Urinary bladder (tissue), 4 donors: ENCODE data around the gene RUVBL2. TPM values are rescaled to one million over a fixed set of nuclear protein-coding genes. Genes with fewer than 3 reads are reported as not detected.

ENCODE experiments used
- DNase-seq: peaks from one replicate; pipeline ENCODE4 v3.0.0-alpha.2; 2015; ENCODE audit errors: extremely low spot score
- H3K27ac ChIP-seq: one replicate; pipeline ENCODE4 v1.5.1; 2013; ENCODE audit warnings: low read depth, mild to moderate bottlenecking, moderate library complexity
- H3K36me3 ChIP-seq: one replicate; pipeline ENCODE4 v1.6.1; 2013; ENCODE audit warnings: mild to moderate bottlenecking, moderate library complexity; ENCODE audit not compliant: insufficient read depth
- H3K4me1 ChIP-seq: one replicate; pipeline ENCODE4 v1.6.1; 2013; ENCODE audit warnings: mild to moderate bottlenecking, moderate library complexity; ENCODE audit not compliant: insufficient read depth
- H3K4me3 ChIP-seq: one replicate; pipeline ENCODE4 v1.5.1; 2013; ENCODE audit warnings: low read depth, low read length
- WGBS: extraction: QIAGEN DNeasy Blood & Tissue Kit; methylation state at CpG from one replicate; pipeline ENCODE4 v1.1.7; 2013; 5-methylcytosine and 5-hydroxymethylcytosine counted together
- polyA plus RNA-seq: library from polyadenylated mRNA; stranded (reverse); fragments of 200-250 nt; gene quantifications from one replicate; pipeline ENCODE4 v1.2.3, GENCODE V29; 2013
- total RNA-seq: library from RNA; depleted of rRNA; stranded (reverse); fragments of >200 nt; gene quantifications from one replicate; pipeline ENCODE4 v1.2.3, GENCODE V29; 2014
- donor health status: healthy with polysubstance abuse.
- donor health status: healthy.

RUVBL2 gene
- 61.3 TPM for total RNA-seq
- polyA plus RNA-seq = 83.4 TPM

DNA sequence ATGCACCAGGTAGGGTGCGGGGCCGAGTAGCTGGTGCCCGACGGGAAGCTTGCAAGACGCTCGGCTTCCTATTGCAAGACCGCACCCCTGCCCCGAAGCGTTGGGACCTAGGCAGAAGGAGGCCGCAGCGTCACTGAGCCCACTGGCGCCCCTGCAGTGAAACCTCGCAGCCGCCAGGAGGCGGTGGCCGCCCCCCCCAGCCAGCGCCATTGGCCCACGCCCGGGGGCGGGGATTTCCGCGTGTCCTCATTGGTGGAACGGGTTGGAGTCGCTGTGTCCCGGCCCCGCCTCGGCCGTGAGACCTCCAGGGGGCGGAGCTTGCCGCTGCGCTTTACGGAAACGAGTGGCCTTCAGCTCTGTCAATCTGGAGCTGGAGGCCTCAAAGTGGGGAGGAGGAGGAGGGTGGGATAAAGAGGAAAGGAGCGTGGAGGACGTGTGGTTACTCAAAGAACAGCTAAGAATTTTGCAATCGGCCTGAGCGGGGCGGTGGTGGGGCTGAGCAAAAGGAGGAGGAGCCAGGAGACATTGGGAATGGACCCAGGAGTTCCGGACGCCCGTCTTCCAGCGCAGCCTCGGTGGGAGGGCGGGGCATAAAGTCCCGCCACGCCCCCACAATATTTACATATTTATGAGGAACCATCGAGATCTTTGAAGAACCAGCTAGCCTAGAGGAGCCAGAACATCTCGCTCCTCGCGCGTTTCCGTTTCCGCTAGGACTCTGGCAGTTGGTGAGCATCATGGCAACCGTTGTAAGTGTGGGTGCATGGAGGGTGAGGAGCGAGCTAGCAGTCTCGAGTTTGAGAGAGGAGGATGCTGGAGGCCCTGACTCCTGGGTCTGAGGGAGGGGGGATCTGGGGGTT lies at the start of gene RUVBL2, which contains the start of gene GYS1:
TSS of gene RUVBL2 (plus strand) at position 713 of the 860 bp plus-strand sequence. CDS start at position 738, 25 bp downstream.
TSS of gene GYS1 (minus strand) at position 135 of the 860 bp plus-strand sequence. CDS start 197 bp downstream, outside the sequence.
- H3K27ac ChIP-seq = peak within 1 kb of the TSS; percentile 86
- under 1% methylated on average over 56 of the region's 56 CpGs for WGBS
- no peaks in the 10 kb centered on the region for H3K36me3 ChIP-seq
- peak within 1 kb of the TSS; percentile 58 for H3K4me3 ChIP-seq
- peak; percentile 99 for DNase-seq
- H3K4me1 ChIP-seq = peaks cover 3% of the 10 kb centered on the region

DNA sequence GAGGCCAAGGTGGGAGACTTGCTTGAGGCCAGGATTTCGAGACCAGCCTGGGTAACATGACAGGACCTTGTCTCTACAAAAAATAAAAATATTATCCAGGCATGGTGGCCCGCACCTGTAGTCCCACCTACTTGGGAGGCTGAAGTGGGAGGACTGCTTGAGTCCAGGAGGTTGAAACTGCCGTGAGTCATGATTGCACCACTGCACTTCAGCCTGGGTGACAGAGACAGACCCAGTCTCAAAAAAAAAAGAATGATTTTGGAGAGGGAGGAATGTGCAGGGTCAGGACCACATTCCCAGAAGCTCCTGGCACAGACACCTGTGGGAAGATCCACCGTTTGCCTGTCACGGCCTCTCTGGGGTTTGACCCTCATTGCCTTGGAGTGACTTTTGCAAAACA lies 48.3 kb upstream of the RUVBL2 start:
- WGBS = 93% methylated on average over 5 of the region's 5 CpGs
- Histone ChIP-seq H3K4me1 (no peaks in the 10 kb centered on the region), H3K27ac (no peak overlapping the region)

DNA sequence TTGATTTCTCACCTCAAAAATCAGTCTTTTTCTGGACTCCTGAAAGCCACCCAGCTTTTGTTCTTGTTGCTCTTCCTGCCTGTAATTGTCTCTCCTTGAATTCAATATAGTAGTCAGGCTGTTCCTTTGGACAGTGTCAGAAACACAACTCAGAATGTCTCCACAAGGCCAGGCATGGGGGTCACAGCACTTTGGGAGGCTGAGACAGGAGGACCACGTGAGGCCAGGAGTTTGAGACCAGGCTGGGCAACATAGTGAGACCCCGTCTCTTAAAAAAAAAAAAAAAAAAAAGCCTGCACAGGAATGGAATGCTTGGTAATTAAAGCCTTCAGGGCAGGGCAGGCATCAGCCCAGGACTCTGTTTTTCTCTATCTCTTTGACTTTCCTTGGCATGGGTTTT lies 47.9 kb upstream of the RUVBL2 start:
- no peaks in the 10 kb centered on the region for H3K4me1 ChIP-seq
- no peak overlapping the region for H3K27ac ChIP-seq
- H3K36me3 ChIP-seq = no peaks in the 10 kb centered on the region
- DNase-seq = no peak
- WGBS = 88% methylated on average over 2 of the region's 2 CpGs
- H3K4me3 ChIP-seq = no peak overlapping the region

More for the DNA sequence above, 48.3 kb upstream of the RUVBL2 start:
- no peak overlapping the region for H3K4me3 ChIP-seq
- no peaks in the 10 kb centered on the region for H3K36me3 ChIP-seq
- no peak for DNase-seq

DNA sequence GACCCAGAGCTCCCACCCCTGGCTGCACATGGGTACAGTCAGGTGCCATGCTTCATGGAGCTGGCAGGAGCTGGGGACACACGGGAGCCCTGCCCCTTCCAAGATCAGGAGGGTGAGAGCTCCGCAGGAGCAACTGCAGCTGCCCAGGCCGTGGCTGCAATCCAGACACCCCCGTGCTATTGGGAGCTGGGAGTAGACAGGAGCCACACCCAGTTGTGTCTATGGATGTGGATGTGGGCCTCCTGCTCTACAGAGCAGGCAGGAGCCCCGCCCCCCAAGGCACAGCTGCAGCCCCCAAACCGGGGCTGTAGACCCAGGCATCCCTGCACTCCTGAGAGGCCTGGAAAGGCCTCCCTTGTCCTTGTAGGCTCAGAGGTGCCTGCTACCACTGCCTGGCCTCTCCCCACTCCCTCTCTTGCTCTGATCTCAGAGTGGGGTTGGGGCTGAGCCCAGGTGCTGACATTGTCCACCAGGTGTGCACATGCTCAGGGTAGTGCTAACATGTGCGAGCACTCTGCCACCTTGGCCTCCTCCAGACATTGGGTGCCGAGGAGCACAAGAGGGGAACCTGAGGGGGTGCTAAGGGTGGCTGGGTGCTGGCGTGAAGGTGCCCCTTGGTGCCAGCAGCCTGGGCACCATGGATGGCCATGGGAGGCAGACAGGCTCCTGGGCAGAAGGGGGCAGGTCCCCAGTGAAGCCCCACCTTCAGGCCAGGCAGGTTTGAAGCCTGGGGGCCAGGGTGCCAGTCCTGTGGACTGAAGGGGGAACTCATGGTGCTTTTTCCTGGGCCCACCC lies 47.0 kb upstream of the RUVBL2 start:
- Histone ChIP-seq H3K4me3 (no peak overlapping the region), H3K36me3 (no peaks in the 10 kb centered on the region), H3K27ac (no peak overlapping the region), H3K4me1 (no peaks in the 10 kb centered on the region)
- WGBS = 59% methylated on average over 9 of the region's 9 CpGs
- no peak for DNase-seq

DNA sequence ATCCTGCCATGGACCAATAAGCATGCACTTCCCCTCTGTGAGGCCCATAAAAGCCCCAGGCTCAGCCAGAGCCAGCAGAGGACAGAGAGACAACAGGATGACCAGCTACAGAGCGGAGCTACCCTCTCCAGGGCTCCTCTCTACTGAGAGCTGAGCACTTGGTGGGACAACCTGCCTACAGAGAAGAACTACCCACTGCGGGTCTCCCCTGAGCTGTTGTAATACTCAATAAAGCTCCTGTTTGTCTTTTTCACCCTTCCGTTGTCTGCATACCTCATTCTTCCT lies 46.5 kb upstream of the RUVBL2 start:
- no peak for DNase-seq
- no peaks in the 10 kb centered on the region for H3K36me3 ChIP-seq
- WGBS = 95% methylated on average over 3 of the region's 3 CpGs
- no peak overlapping the region for H3K27ac ChIP-seq
- H3K4me1 ChIP-seq = no peaks in the 10 kb centered on the region
- H3K4me3 ChIP-seq = no peak overlapping the region

DNA sequence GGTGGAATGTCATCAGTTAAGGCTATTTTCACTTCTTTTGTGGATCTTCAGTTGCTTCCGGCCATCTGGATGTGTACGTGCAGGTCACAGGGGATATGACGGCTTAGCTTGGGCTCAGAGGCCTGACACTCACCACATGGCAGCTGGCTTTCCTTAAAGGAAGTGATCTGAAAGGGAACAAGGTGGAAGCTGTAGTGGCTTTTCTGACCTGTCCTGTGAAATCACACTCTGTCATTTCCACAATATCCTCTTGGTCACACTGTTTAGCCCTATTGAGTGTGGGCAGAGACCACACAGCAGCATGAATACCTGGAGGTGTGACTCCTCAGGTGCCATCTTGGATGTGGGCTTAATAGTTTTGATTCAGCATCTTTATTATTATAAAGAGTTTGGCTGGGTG lies 43.5 kb upstream of the RUVBL2 start:
- Histone ChIP-seq H3K4me1 (no peaks in the 10 kb centered on the region), H3K27ac (no peak overlapping the region), H3K4me3 (no peak overlapping the region), H3K36me3 (no peaks in the 10 kb centered on the region)
- no peak for DNase-seq
- WGBS = 65% methylated on average over 3 of the region's 3 CpGs

DNA sequence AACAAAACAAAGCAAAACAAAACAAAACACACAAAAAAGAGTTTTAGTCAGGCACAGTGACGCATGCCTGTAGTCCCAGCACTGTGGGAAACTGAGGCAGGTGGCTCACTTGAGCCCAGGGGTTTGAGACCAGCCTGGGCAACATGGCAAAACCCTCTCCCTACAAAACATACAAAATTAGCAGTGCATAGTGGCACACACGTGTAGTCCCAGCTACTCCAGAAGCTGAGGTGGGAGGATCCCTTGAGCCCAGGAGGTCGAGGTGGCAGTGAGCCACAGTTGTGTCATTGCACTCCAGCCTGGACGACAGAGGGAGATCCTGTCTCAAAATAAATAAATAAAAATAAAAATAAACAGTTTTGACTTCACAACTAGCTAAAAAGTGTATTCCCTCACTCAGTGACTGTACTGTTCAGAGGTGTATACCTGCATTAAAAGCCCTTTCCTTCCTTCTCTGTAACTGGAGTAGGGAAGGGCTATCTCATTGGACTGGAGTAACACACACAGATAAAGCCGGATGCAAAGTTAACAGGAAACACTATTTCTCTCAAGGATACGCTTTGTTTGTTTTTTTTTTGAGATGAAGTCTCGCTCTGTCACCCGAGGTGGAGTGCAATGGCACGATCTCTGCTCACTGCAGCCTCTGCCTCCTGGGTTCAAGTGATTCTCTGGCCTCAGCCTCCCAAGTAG lies 42.7 kb upstream of the RUVBL2 start:
- Histone ChIP-seq H3K4me3 (no peak overlapping the region), H3K36me3 (no peaks in the 10 kb centered on the region), H3K4me1 (no peaks in the 10 kb centered on the region), H3K27ac (no peak overlapping the region)
- 46% methylated on average over 9 of the region's 9 CpGs for WGBS
- no peak for DNase-seq

DNA sequence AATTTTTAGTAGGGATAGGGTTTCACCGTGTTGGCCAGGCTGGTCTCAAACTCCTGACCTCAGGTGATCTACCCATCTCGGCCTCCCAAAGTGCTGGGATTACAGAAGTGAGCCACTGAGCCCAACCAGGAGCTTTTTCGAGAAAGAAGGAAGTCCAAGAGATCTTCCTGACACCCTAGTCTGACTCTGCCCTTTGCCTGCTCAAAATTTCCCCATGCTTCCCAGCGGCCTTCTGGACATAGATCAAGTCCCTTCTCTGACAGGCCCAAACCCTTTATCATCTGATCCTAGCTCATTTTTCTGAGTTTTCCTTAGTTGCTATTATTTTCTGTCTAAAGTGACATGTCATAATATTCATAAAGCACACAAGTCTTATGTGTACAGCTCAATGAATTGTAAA lies 40.5 kb upstream of the RUVBL2 start:
- H3K27ac ChIP-seq = no peak overlapping the region
- no peaks in the 10 kb centered on the region for H3K4me1 ChIP-seq
- H3K36me3 ChIP-seq = no peaks in the 10 kb centered on the region
- WGBS = 83% methylated on average over 4 of the region's 4 CpGs
- H3K4me3 ChIP-seq = no peak overlapping the region
- DNase-seq = no peak

DNA sequence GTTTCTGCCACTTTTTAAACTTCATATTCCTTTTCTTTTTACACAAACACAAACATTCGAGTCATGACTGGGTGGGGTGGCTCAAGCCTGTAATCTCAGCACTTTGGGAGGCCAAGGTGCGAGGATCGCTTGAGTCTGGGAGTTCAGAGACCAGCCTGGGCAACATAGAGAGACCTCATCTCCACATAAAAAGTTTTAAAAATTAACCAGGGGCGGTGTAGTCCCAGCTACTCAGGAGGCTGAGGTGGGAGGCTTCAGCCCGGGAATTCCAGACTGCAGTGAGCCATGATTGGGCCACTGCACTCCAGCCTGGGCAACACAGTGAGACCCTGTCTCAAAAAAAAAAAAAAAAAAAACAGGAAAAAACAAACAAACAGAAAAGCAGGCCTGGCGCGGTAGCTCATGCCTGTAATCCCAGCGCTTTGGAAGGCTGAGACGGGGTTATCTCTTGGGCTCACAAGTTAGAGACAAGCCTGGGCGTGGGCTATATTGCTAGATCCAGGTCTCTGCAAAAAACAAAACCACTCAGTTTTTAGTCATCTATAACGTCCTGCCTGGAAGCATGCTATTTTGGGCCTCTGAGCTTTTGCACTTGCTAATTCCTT lies 39.6 kb upstream of the RUVBL2 start:
- no peak overlapping the region for H3K27ac ChIP-seq
- H3K36me3 ChIP-seq = no peaks in the 10 kb centered on the region
- peak overlapping the region; percentile 72 for H3K4me3 ChIP-seq
- 41% methylated on average over 11 of the region's 11 CpGs for WGBS
- no peak for DNase-seq
- H3K4me1 ChIP-seq = no peaks in the 10 kb centered on the region

DNA sequence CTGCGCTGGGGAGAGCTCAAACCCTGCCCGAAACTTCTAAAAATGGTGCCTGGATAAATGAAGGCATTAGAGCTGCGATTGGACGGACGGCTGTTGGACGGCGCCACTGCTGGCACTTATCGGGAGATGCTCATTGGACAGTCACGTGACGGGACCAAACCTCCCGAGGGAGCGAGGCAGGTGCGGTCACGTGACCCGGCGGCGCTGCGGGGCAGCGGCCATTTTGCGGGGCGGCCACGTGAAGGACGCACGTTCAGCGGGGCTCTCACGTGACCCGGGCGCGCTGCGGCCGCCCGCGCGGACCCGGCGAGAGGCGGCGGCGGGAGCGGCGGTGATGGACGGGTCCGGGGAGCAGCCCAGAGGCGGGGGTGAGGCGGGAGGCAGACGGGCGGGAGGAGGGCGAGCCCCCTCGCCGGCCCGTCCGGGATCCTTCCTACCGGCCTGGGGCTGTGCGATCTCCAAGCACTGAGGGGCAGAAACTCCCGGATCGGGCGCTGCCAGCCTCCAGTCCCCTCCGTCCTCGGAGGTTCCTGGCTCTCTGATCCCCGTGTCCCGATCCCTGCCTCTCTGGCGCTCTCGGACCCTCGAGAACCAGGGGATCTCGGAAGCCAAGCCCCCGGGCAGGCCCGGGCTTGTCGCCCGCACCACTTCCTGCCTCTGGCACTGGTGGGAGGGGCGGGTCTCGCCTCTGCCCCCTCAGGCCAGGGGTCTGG lies 38.9 kb upstream of the RUVBL2 start, which contains the start of gene BAX:
TSS of gene BAX (plus strand) at position 281 of the 713 bp plus-strand sequence. CDS start at position 335, 54 bp downstream.
- Histone ChIP-seq H3K36me3 (no peaks in the 10 kb centered on the region), H3K4me3 (peak within 1 kb of the TSS; percentile 72), H3K4me1 (no peaks in the 10 kb centered on the region), H3K27ac (peak within 1 kb of the TSS; percentile 56)
- DNase-seq = peak; percentile 81
- under 1% methylated on average over 70 of the region's 71 CpGs for WGBS

DNA sequence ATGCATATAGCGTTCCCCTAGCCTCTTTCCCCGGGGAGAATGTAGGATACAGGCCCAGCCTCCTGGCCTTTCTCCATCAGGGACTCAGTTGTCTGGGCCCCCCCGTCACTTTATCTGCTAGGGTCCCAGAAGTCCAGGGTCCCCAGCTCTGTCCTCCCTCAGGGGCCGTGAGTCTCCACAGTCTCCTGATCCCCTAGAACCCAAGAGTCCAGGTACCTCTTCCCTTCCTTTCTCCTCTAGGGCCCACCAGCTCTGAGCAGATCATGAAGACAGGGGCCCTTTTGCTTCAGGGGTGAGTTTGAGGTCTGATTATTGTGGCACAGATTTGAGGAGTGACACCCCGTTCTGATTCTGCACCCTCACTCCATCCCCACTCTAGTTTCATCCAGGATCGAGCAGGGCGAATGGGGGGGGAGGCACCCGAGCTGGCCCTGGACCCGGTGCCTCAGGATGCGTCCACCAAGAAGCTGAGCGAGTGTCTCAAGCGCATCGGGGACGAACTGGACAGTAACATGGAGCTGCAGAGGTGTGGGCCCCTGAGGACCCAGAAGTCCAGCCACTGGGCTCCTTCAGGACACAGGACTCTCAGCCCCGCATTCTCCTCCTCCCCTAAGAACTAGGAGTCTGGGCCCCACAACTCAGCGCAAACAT lies 38.3 kb upstream of the RUVBL2 start:
- DNase-seq = no peak
- H3K36me3 ChIP-seq = no peaks in the 10 kb centered on the region
- peak overlapping the region; percentile 72 for H3K4me3 ChIP-seq
- H3K4me1 ChIP-seq = no peaks in the 10 kb centered on the region
- WGBS = 55% methylated on average over 16 of the region's 16 CpGs
- no peak overlapping the region for H3K27ac ChIP-seq

DNA sequence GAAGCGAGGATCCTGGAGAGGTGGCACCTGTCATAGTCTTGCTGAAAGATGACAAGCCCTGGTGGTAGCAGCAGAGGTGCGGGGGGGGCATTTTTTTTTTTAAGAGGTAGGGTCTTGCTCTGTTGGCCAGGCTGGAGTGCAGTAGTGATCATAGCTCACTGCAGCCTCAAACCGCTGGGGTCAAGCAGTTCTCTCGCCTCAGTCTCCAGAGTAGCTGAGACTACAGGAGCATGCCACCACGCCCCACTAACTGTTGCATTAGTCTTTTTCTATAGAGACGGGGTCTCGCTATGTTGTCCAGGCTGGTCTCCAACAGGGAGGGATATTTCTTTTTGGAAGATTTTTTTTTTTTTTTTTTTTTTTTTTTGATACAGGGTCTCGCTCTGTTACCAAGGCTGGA lies 35.7 kb upstream of the RUVBL2 start:
- 97% methylated on average over 8 of the region's 8 CpGs for WGBS
- no peak for DNase-seq
- peaks cover 3% of the 10 kb centered on the region for H3K4me1 ChIP-seq

More for the DNA sequence above, 35.7 kb upstream of the RUVBL2 start:
- no peak overlapping the region for H3K27ac ChIP-seq
- H3K4me3 ChIP-seq = no peak overlapping the region
- H3K36me3 ChIP-seq = no peaks in the 10 kb centered on the region
